NCI-H2171 treated with DMSO at 0.1 percent for 48 hours (cell line): ENCODE results near the gene GFRAL.
"Not testable (repeated sequence)": the region's sequence is repeated elsewhere in the genome, so short reads cannot be mapped to it uniquely, and the experiment has no call there.

ENCODE experiments used
- DNase-seq: peaks from one replicate; lab custom pipeline; 2025; lab: John Stamatoyannopoulos, UW

The GFRAL gene

DNA sequence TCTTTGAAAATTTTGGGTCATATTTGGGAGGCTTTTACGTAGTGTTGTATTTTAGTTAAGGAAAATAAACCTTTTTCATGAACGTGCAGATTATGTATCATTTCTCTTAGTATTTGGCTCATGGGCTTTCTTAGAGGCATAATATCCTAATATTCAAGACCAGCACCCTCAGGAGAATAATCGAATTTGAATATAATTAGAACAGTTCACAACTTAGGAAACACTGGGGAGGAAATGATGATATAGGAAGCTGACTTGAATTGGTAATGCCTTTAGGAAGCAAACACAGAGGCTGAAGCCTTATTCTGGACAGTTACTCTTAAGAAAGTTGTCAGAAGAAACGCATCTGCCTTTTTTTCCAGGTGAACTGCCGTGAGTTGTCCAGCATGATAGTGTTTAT is at the start of gene GFRAL:
Gene GFRAL, plus strand, starts transcription at position 301 of the 400 bp plus-strand sequence. Its CDS starts 86 bp downstream, at position 387.
- no peak for DNase-seq

GRCh38 chr6:55277646-55278045 is 49.6 kb upstream of the GFRAL start:
- no peak for DNase-seq

- no peak for DNase-seq
Measured at GRCh38 chr6:55281215-55281614, 46.1 kb upstream of the GFRAL start.

DNA sequence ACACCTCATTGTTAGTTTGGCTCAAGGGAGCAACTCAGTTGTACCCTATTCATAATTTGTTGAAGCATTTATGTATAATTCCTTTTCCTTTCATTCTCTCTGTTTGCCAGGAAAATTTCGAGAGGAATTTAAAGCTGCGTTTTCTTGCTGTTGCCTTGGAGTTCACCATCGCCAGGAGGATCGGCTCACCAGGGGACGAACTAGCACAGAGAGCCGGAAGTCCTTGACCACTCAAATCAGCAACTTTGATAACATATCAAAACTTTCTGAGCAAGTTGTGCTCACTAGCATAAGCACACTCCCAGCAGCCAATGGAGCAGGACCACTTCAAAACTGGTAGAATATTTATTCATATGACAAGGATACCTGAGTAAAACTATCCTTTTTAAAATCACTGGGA is 45.2 kb upstream of the GFRAL start:
- no peak for DNase-seq

GRCh38 chr6:55286824-55287223 is 40.4 kb upstream of the GFRAL start:
- DNase-seq: no peak

- no peak for DNase-seq
Measured at GRCh38 chr6:55290736-55291135, 36.5 kb upstream of the GFRAL start.

GRCh38 chr6:55293116-55293515 is 34.2 kb upstream of the GFRAL start:
- DNase-seq: no peak

DNA sequence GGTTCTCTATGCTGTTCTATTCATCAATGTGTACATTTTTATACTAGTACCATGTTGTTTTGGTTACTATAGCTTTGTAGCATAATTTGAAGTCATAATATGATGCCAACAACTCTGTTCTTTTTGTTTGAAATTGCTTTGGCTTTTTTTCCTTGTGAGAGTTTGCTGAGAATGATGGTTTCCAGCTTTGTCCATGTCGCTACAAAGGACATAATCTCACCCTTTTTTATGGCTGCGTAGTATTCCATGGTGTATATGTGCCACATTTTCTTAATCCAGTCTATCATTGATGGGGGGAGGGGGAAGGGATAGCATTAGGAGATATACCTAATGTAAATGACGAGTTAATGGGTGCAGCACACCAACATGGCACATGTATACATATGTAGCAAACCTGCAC is 30.1 kb upstream of the GFRAL start:
- not testable (repeated sequence) for DNase-seq

DNA sequence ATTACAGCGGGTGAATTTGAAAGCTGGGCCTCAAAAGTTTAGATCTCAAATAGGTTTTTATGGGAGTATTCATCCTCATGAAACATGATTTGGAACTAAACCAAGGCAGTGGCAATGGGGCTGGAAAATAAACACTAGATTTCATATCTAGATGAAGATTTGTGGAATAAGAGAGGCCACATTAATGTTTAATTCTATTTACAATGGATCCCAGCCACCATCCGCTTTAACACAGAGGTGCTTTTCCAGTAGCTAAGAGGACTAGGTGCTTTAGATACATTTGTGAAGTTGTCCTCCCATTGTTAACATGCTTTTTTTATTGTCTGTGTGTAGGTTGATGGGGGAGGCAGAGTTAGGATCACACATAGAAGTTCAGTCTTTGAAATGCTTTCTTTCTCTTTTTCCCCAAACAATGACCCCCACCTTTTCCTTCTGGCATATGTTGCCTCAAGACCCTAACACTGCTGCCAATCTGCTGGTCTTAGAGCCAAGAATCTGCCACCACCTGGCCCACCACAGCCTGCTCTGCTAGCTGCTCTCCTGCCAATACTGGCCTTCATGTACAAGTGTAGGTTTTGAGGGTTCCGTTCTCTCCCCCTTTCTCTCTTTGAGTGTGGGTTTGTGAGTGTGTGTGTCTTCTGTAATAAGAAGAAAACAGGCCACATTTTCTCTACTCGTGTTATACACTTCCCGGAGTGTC is 27.8 kb upstream of the GFRAL start:
- no peak for DNase-seq

DNA sequence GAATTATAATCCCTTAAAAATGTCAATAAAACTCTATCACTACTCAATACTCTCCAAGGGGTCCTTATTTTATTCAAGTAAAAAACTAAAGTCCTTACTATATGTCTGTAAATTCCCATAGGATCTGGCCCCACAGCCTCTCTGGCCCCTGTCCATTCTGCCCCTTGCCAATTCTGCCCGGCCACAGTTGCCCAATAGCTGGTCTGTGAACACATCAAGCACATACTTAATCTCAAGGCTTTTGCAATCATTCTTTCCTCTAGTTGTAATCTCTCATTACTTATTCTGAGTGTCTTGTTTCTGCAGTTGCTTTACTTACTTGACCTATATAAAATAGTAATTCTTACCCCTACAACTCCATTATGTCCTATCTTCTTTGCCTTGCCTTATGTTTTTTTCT is 22.5 kb upstream of the GFRAL start:
- DNase-seq: no peak

GRCh38 chr6:55319961-55320695 is 7.1 kb upstream of the GFRAL start:
- DNase-seq: no peak

- DNase-seq: no peak
Measured at GRCh38 chr6:55320696-55321086, 6.6 kb upstream of the GFRAL start.

GRCh38 chr6:55377150-55377549 is 49.9 kb downstream of the GFRAL start:
- DNase-seq: no peak

DNA sequence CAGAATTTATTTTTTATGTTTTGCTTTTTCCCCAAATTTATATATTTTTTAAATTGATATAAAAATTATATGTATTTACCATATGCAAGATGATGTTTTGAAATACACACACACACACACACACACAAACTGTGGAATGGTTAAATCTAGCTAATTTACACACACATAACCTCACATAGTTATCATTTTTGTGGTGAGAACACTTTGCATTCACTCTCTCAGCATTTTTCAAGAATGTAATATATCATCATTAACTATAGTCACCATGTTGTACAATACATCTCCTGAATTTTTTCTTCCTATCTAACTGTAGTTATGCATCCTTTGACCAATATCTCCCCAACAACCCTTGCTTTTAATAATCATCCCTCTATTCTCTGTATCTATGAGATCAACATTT is 52.2 kb downstream of the GFRAL start:
- no peak for DNase-seq

DNA sequence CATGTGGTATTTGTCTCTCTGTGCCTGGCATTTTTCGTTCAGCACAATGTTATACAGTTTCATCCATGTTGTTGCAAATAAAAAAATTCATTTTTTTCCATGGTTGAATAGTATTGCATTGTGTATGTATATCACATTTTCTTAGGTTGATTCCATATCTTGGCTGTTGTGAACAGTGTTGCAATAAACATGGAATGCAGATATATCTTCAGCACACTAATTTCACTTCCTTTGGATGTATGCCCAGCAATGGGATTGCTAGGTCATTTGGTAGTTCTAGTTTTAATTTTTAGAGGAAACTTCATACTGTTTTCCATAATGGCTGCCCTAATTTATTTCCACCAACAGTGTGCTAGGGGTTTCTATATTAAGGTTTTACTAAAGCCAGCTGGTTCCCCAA is 52.6 kb downstream of the GFRAL start:
- no peak for DNase-seq

DNA sequence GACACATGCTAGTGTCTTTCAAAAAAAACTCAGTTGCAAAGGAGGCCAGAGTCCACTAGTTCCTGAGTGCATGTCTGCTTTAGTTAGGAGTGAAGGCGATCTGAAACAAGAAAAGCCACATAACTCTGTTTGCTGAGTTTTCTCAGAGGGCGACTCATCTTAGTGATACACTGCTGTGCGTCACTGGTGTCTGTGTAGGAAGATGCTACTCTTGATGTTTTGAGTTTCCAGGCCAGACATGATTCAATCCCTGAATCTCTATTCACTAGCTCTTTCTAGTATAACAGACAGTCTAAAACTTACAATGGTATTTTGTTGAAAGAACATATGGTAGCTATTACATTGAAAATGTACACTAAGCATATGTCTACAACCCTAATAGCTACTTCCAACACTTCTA is 60.9 kb downstream of the GFRAL start:
- DNase-seq: no peak

DNA sequence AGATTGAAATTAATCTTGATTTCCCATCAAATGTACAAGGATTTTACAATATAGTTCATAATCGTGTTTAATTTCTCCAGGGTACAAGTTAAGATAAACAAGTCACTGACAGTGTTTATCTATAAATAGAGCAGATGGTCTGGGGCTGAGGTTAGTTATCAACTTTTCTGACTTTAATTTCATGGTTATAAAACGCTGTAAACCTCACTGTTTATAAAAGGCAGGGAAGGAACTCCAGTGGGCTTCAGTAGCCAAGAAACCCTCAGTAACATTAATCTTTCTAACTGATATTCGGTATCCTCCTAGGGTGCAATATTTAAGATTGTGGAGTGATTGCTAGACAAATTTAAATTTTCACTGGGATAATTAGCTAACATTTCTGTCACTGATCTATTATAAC is 68.6 kb downstream of the GFRAL start:
- DNase-seq: no peak

GRCh38 chr6:55397986-55398385 is 70.7 kb downstream of the GFRAL start:
- DNase-seq: no peak

DNA sequence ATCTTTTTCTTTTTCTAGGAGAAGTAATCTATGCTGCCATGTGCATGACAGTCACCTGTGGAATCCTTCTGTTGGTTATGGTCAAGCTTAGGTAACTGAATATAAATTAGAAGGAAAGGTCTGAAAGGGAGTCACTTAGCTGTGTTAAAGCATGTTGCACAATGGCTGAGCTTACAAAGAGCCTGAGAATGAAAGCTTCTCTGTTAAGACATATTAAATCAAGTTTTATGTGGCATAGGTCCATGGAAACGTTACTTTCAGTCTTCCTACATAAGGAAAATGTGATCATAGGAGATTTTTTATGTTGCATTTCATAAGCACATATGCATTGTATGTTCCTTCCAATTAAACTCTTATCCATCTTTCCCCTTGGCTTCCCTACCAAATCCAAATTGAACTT is 72.1 kb downstream of the GFRAL start:
- no peak for DNase-seq

DNA sequence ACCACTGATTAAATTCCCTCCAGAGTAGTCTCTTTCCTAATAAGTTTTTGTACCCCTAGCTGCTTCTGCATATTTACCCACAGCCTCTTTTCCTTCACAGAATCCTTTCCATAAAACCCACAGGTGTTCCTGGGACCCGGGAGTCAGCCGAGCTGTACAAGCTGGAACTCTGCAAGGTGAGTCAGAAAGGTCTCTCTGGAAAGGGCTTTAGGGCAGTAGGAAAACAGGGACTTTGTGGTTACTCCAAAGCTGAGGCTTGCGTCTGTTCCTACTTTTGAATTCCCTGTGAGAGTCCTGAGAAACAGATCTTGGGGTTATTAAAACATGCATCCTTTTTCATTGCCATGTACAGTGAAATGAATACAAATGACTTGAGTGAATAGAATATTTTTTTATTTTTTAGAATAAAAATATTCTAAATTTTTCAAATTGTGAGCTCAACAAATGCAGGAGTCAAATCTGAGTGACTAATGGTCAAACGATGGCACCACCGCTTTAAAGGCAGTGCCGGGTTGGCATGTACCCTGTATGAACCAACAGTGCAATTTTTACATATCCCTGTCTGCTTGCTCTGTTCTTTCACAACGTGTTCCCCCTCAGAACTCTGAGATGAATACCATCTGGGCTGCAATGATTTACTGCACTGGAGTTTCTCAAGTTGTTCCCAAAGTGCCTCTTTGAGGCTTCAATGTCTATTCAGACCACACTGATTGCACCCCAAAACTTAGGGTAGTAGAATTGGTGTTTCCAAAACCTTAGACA is 78.4 kb downstream of the GFRAL start:
- no peak for DNase-seq

GRCh38 chr6:55410674-55411073 is 83.4 kb downstream of the GFRAL start:
- DNase-seq: no peak

DNA sequence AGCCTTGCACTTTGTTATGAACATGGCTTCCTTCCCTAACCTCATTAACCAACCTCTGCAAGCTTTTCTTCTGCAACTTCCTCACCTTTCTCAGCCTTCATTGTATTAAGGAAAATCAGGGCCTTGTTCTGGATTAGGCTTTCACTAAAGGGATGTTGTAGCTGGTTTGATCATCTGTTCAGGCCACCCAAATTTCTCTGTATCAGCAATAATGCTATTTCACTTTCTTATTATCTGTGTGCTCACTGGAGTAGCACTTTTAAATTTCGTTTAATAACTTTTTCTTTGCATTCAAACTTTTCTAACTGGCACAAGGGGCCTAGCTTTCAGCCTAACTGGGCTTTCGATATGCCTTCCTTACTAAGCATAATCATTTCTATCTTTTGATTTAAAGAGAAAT is 96.7 kb downstream of the GFRAL start:
- DNase-seq: no peak
